GM23338 (cell line): Measurements from ENCODE around the gene AQP6. TPM values are rescaled to one million over a fixed set of nuclear protein-coding genes. Genes with fewer than 3 reads are reported as not detected.

ENCODE experiments used
- ATAC-seq: fragments of 200-7000 bp; cut with Tn5 transposase; 3 replicates; pipeline ENCODE4 v1.9.1; 2020
- DNase-seq: peaks from one replicate; pipeline ENCODE4 v3.0.0-alpha.2; 2015; ENCODE audit warnings: low spot score
- H2AFZ ChIP-seq: fragments of 200-600 bp; sonication (generic); 2 replicates; pipeline ENCODE4 v1.8.0; 2016; ENCODE audit warnings: antibody characterized with exemption, mild to moderate bottlenecking, moderate library complexity
- H3F3A ChIP-seq: fragments of 200-600 bp; sonication (generic); replicated peaks from 2 replicates; pipeline ENCODE4 v1.8.0; 2017; ENCODE audit warnings: antibody characterized with exemption, mixed run types, low read depth
- H3K27ac ChIP-seq: fragments of 200-600 bp; sonication (generic); 2 replicates; pipeline ENCODE4 v1.6.1; 2016; ENCODE audit warnings: low read depth
- H3K27me3 ChIP-seq: fragments of 200-600 bp; sonication (generic); 2 replicates; pipeline ENCODE4 v1.8.0; 2016; ENCODE audit warnings: mild to moderate bottlenecking, mixed run types, moderate library complexity; ENCODE audit not compliant: insufficient read depth
- H3K36me3 ChIP-seq: fragments of 200-600 bp; sonication (generic); 2 replicates; pipeline ENCODE4 v1.8.0; 2016; ENCODE audit warnings: mild to moderate bottlenecking; ENCODE audit not compliant: insufficient read depth
- H3K4me1 ChIP-seq: fragments of 200-600 bp; sonication (generic); 2 replicates; pipeline ENCODE4 v1.8.0; 2016; ENCODE audit warnings: mild to moderate bottlenecking, moderate library complexity; ENCODE audit not compliant: insufficient read depth
- H3K4me2 ChIP-seq: fragments of 200-600 bp; sonication (generic); 2 replicates; pipeline ENCODE4 v1.7.1; 2017; ENCODE audit warnings: mixed run types
- H3K4me3 ChIP-seq: fragments of 200-600 bp; sonication (generic); 2 replicates; pipeline ENCODE4 v1.6.1; 2016; ENCODE audit warnings: mixed run types
- H3K79me2 ChIP-seq: fragments of 200-600 bp; sonication (generic); replicated peaks from 2 replicates; pipeline ENCODE4 v1.8.0; 2017; ENCODE audit warnings: mild to moderate bottlenecking; ENCODE audit not compliant: insufficient read depth
- H3K9me2 ChIP-seq: fragments of 200-600 bp; sonication (generic); 2 replicates; pipeline ENCODE4 v1.8.0; 2017; ENCODE audit not compliant: insufficient read depth
- H4K20me1 ChIP-seq: fragments of 200-600 bp; sonication (generic); replicated peaks from 2 replicates; pipeline ENCODE4 v1.8.0; 2017; ENCODE audit warnings: mild to moderate bottlenecking; ENCODE audit not compliant: insufficient read depth
- H3K27ac Mint-ChIP-seq: 2 replicates; pipeline ENCODE4 v1.8.0; 2020; ENCODE audit warnings: inconsistent platforms, mild to moderate bottlenecking, moderate library complexity, mixed read lengths
- H3K27me3 Mint-ChIP-seq: 3 replicates; pipeline ENCODE4 v1.8.0; 2022; ENCODE audit warnings: low read depth, mild to moderate bottlenecking, moderate library complexity, mixed read lengths, inconsistent platforms; ENCODE audit not compliant: insufficient read depth, poor library complexity
- H3K36me3 Mint-ChIP-seq: 3 replicates; pipeline ENCODE4 v1.8.0; 2021; ENCODE audit warnings: low read depth, mild to moderate bottlenecking, inconsistent platforms, moderate library complexity, mixed read lengths
- H3K4me1 Mint-ChIP-seq: 3 replicates; pipeline ENCODE4 v1.8.0; 2020; ENCODE audit warnings: mild to moderate bottlenecking, inconsistent platforms, mixed read lengths
- H3K4me3 Mint-ChIP-seq: 3 replicates; pipeline ENCODE4 v1.8.0; 2021; ENCODE audit warnings: moderate library complexity, mild to moderate bottlenecking, inconsistent platforms, mixed read lengths
- H3K9me3 Mint-ChIP-seq: 3 replicates; pipeline ENCODE4 v1.8.0; 2020; ENCODE audit warnings: moderate library complexity, mild to moderate bottlenecking, inconsistent platforms, mixed read lengths
- CREB1 ChIP-seq: fragments of 250-450 bp; sonication (Bioruptor Pico); IDR thresholded peaks from 2 replicates; pipeline ENCODE4 v1.5.0; 2020; ENCODE audit warnings: low read depth, mild to moderate bottlenecking, moderate library complexity
- EZH2 ChIP-seq: fragments of 200-600 bp; sonication (generic); IDR thresholded peaks from one replicate; pipeline ENCODE4 v1.8.0; 2017; ENCODE audit warnings: antibody characterized with exemption, mild to moderate bottlenecking, low read depth; ENCODE audit not compliant: unreplicated experiment
- EZH2phosphoT487 ChIP-seq: fragments of 200-600 bp; sonication (generic); IDR thresholded peaks from one replicate; pipeline ENCODE4 v1.8.1; 2018; ENCODE audit warnings: antibody characterized with exemption; ENCODE audit not compliant: unreplicated experiment
- JUNB ChIP-seq: IDR thresholded peaks from one replicate; pipeline ENCODE4 v1.6.1; 2016; ENCODE audit warnings: antibody characterized with exemption; ENCODE audit not compliant: unreplicated experiment
- NANOG ChIP-seq: IDR thresholded peaks from 2 replicates; pipeline ENCODE4 v1.6.1; 2016; ENCODE audit warnings: antibody characterized with exemption, borderline replicate concordance
- POLR2AphosphoS5 ChIP-seq: IDR thresholded peaks from 2 replicates; pipeline ENCODE4 v1.6.1; 2016; ENCODE audit warnings: antibody characterized with exemption, low read depth
- STAT1 ChIP-seq: IDR thresholded peaks from one replicate; pipeline ENCODE4 v1.6.1; 2016; ENCODE audit warnings: antibody characterized with exemption; ENCODE audit not compliant: unreplicated experiment
- ZNF114 ChIP-seq: fragments of 250-450 bp; sonication (Bioruptor Pico); IDR thresholded peaks from 2 replicates; pipeline ENCODE4 v1.5.0; 2020; ENCODE audit warnings: mild to moderate bottlenecking, moderate library complexity
- ZNF331 ChIP-seq: fragments of 250-450 bp; sonication (Bioruptor Pico); IDR thresholded peaks from 2 replicates; pipeline ENCODE4 v1.5.0; 2020; ENCODE audit warnings: low read depth, mild to moderate bottlenecking, moderate library complexity
- polyA plus RNA-seq: library from polyadenylated mRNA; unstranded; fragments of >200 nt; fragmentation: Nextera tagmentation; extraction: Ambion mirVana; gene quantifications from 2 replicates; pipeline ENCODE4 v1.2.1, GENCODE V29; 2016
- total RNA-seq: library from RNA; depleted of rRNA; stranded (reverse); fragments of >200 nt; shearing (Covaris generic); gene quantifications from 2 replicates; pipeline ENCODE4 v1.2.3, GENCODE V29; 2014
- TF ChIP-seq, protein P1 (sequence below), 2 experiments: fragments of 200-600 bp in 1 of 2; sonication (generic) in 1 of 2; conservative IDR thresholded peaks; 2 replicates each; pipeline versions ENCODE4 v1.5.1 to v1.6.1; 2016 to 2017; ENCODE audit warnings: antibody characterized with exemption in 2 of 2, low read depth in 2 of 2, mild to moderate bottlenecking in 2 of 2, moderate library complexity in 1 of 2
- TF ChIP-seq, protein P2 (sequence below): IDR thresholded peaks from 2 replicates; pipeline ENCODE4 v1.6.1; 2016; ENCODE audit warnings: antibody characterized with exemption
- TF ChIP-seq, protein P3 (sequence below): fragments of 250-450 bp; sonication (Bioruptor Pico); IDR thresholded peaks from 2 replicates; pipeline ENCODE4 v1.5.0; 2020; ENCODE audit warnings: mild to moderate bottlenecking, moderate library complexity
- TF ChIP-seq, protein P4 (sequence below): IDR thresholded peaks from one replicate; pipeline ENCODE4 v1.6.1; 2018; ENCODE audit warnings: antibody characterized with exemption; ENCODE audit not compliant: unreplicated experiment

Gene AQP6
- total and polyA plus RNA-seq, 2 experiments from 2014 or later, result 0.08 TPM; not detected in 1

DNA sequence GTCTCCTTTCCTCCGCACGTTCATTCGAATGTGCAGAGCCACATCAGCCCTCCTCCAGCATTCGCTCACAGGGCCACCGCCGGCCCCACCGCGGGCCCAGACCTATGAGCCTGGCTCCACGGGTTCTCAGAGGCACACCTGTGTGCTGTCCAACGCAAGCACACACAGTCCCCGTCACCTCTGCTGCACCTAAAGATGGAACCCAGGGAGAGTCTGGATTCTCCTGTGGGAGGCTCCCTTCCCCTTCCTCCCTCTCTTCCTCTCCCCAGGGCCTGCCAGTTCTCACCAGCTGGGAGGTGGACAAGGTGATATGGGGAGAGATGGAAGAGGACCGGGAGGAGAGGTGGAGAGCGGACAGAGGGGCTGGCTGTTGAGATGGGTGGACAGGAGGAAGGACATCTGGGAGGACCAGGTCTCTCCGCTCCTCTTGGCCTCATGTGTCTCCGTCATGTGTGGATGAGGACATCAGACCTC lies 4.9 kb upstream of the AQP6 start:
- Mint-ChIP-seq H3K36me3 (no peaks in the 10 kb centered on the region; the same call in 2 of the 3 replicates), H3K27ac (no peak overlapping the region), H3K4me3 (peak overlapping the region; percentile 54; the same call in 2 of the 3 replicates), H3K9me3 (no peaks in the 10 kb centered on the region), H3K4me1 (peaks cover 8% of the 10 kb centered on the region), H3K27me3 (peaks cover 15% of the 10 kb centered on the region)
- DNase-seq (peak; percentile 58), ATAC-seq (peak; percentile 54)
- no peaks in the 10 kb centered on the region for H3K79me2 ChIP-seq
- peak overlapping the region; percentile 92 for H3K4me2 ChIP-seq
- no peak overlapping the region for H3K27ac ChIP-seq
- TF ChIP-seq, protein P1, sequence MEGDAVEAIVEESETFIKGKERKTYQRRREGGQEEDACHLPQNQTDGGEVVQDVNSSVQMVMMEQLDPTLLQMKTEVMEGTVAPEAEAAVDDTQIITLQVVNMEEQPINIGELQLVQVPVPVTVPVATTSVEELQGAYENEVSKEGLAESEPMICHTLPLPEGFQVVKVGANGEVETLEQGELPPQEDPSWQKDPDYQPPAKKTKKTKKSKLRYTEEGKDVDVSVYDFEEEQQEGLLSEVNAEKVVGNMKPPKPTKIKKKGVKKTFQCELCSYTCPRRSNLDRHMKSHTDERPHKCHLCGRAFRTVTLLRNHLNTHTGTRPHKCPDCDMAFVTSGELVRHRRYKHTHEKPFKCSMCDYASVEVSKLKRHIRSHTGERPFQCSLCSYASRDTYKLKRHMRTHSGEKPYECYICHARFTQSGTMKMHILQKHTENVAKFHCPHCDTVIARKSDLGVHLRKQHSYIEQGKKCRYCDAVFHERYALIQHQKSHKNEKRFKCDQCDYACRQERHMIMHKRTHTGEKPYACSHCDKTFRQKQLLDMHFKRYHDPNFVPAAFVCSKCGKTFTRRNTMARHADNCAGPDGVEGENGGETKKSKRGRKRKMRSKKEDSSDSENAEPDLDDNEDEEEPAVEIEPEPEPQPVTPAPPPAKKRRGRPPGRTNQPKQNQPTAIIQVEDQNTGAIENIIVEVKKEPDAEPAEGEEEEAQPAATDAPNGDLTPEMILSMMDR (conservative IDR thresholded peaks at IDR 0.05; ENCODE audit: low read depth in 2 of 2), result no peak
- TF ChIP-seq JUNB, result no peak
- TF ChIP-seq, protein P2, sequence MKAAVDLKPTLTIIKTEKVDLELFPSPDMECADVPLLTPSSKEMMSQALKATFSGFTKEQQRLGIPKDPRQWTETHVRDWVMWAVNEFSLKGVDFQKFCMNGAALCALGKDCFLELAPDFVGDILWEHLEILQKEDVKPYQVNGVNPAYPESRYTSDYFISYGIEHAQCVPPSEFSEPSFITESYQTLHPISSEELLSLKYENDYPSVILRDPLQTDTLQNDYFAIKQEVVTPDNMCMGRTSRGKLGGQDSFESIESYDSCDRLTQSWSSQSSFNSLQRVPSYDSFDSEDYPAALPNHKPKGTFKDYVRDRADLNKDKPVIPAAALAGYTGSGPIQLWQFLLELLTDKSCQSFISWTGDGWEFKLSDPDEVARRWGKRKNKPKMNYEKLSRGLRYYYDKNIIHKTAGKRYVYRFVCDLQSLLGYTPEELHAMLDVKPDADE, result no peak
- TF ChIP-seq POLR2AphosphoS5, result no peak
- no peak for TF ChIP-seq STAT1
- no peak for TF ChIP-seq EZH2phosphoT487
- TF ChIP-seq, protein P3, sequence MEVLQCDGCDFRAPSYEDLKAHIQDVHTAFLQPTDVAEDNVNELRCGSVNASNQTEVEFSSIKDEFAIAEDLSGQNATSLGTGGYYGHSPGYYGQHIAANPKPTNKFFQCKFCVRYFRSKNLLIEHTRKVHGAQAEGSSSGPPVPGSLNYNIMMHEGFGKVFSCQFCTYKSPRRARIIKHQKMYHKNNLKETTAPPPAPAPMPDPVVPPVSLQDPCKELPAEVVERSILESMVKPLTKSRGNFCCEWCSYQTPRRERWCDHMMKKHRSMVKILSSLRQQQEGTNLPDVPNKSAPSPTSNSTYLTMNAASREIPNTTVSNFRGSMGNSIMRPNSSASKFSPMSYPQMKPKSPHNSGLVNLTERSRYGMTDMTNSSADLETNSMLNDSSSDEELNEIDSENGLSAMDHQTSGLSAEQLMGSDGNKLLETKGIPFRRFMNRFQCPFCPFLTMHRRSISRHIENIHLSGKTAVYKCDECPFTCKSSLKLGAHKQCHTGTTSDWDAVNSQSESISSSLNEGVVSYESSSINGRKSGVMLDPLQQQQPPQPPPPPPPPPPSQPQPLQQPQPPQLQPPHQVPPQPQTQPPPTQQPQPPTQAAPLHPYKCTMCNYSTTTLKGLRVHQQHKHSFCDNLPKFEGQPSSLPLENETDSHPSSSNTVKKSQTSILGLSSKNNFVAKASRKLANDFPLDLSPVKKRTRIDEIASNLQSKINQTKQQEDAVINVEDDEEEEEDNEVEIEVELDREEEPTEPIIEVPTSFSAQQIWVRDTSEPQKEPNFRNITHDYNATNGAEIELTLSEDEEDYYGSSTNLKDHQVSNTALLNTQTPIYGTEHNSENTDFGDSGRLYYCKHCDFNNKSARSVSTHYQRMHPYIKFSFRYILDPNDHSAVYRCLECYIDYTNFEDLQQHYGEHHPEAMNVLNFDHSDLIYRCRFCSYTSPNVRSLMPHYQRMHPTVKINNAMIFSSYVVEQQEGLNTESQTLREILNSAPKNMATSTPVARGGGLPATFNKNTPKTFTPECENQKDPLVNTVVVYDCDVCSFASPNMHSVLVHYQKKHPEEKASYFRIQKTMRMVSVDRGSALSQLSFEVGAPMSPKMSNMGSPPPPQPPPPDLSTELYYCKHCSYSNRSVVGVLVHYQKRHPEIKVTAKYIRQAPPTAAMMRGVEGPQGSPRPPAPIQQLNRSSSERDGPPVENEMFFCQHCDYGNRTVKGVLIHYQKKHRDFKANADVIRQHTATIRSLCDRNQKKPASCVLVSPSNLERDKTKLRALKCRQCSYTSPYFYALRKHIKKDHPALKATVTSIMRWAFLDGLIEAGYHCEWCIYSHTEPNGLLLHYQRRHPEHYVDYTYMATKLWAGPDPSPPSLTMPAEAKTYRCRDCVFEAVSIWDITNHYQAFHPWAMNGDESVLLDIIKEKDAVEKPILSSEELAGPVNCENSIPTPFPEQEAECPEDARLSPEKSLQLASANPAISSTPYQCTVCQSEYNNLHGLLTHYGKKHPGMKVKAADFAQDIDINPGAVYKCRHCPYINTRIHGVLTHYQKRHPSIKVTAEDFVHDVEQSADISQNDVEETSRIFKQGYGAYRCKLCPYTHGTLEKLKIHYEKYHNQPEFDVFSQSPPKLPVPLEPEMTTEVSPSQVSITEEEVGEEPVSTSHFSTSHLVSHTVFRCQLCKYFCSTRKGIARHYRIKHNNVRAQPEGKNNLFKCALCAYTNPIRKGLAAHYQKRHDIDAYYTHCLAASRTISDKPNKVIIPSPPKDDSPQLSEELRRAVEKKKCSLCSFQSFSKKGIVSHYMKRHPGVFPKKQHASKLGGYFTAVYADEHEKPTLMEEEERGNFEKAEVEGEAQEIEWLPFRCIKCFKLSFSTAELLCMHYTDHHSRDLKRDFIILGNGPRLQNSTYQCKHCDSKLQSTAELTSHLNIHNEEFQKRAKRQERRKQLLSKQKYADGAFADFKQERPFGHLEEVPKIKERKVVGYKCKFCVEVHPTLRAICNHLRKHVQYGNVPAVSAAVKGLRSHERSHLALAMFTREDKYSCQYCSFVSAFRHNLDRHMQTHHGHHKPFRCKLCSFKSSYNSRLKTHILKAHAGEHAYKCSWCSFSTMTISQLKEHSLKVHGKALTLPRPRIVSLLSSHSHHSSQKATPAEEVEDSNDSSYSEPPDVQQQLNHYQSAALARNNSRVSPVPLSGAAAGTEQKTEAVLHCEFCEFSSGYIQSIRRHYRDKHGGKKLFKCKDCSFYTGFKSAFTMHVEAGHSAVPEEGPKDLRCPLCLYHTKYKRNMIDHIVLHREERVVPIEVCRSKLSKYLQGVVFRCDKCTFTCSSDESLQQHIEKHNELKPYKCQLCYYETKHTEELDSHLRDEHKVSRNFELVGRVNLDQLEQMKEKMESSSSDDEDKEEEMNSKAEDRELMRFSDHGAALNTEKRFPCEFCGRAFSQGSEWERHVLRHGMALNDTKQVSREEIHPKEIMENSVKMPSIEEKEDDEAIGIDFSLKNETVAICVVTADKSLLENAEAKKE (CRISPR knock-in tag), result no peak
- no peak for TF ChIP-seq CREB1 (CRISPR knock-in tag)
- TF ChIP-seq, protein P4, sequence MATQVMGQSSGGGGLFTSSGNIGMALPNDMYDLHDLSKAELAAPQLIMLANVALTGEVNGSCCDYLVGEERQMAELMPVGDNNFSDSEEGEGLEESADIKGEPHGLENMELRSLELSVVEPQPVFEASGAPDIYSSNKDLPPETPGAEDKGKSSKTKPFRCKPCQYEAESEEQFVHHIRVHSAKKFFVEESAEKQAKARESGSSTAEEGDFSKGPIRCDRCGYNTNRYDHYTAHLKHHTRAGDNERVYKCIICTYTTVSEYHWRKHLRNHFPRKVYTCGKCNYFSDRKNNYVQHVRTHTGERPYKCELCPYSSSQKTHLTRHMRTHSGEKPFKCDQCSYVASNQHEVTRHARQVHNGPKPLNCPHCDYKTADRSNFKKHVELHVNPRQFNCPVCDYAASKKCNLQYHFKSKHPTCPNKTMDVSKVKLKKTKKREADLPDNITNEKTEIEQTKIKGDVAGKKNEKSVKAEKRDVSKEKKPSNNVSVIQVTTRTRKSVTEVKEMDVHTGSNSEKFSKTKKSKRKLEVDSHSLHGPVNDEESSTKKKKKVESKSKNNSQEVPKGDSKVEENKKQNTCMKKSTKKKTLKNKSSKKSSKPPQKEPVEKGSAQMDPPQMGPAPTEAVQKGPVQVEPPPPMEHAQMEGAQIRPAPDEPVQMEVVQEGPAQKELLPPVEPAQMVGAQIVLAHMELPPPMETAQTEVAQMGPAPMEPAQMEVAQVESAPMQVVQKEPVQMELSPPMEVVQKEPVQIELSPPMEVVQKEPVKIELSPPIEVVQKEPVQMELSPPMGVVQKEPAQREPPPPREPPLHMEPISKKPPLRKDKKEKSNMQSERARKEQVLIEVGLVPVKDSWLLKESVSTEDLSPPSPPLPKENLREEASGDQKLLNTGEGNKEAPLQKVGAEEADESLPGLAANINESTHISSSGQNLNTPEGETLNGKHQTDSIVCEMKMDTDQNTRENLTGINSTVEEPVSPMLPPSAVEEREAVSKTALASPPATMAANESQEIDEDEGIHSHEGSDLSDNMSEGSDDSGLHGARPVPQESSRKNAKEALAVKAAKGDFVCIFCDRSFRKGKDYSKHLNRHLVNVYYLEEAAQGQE, result no peak
- no peak for TF ChIP-seq ZNF114 (CRISPR knock-in tag)
- no peak for TF ChIP-seq ZNF331 (CRISPR knock-in tag)
- no peak for TF ChIP-seq NANOG
- no peak for TF ChIP-seq EZH2
- H4K20me1 ChIP-seq, result no peaks in the 10 kb centered on the region
- H3F3A ChIP-seq, result no peaks in the 10 kb centered on the region
- H3K4me3 ChIP-seq, result peak overlapping the region; percentile 64
- H2AFZ ChIP-seq, result peak overlapping the region; percentile 100
- no peaks in the 10 kb centered on the region for H3K36me3 ChIP-seq
- H3K27me3 ChIP-seq, result peaks cover 23% of the 10 kb centered on the region
- H3K4me1 ChIP-seq, result no peaks in the 10 kb centered on the region
- H3K9me2 ChIP-seq, result no peaks in the 10 kb centered on the region
